Suprapubic skin (tissue), 4 donors: ENCODE measurements around the gene RNF222. TPM values are rescaled to one million over a fixed set of nuclear protein-coding genes. Genes with fewer than 3 reads are reported as not detected.
"Not testable (repeated sequence)": the region's sequence is repeated elsewhere in the genome, so short reads cannot be mapped to it uniquely, and the experiment has no call there.

Experiments used
- DNase-seq, 2 donors: peaks; one replicate each; pipeline ENCODE4 v3.0.0-alpha.2; 2019; ENCODE audit warnings: low spot score in 2 of 2
- H3K27ac ChIP-seq: fragments of 200-600 bp; sonication (generic); one replicate; pipeline ENCODE4 v1.5.1; 2019
- H3K27me3 ChIP-seq: fragments of 200-600 bp; sonication (generic); one replicate; pipeline ENCODE4 v1.5.1; 2019
- H3K36me3 ChIP-seq: fragments of 200-600 bp; sonication (generic); one replicate; pipeline ENCODE4 v1.5.1; 2019
- H3K4me1 ChIP-seq: fragments of 200-600 bp; sonication (generic); one replicate; pipeline ENCODE4 v1.5.1; 2019
- H3K4me3 ChIP-seq: fragments of 200-600 bp; sonication (generic); one replicate; pipeline ENCODE4 v1.5.1; 2019; ENCODE audit warnings: mild to moderate bottlenecking
- H3K9me3 ChIP-seq: fragments of 200-600 bp; sonication (generic); one replicate; pipeline ENCODE4 v1.5.1; 2019
- CTCF ChIP-seq, 2 donors: fragments of 200-600 bp in 1 of 2; fragments of 450-650 bp in 1 of 2; sonication (generic) in 1 of 2; IDR thresholded peaks; one replicate each; pipeline ENCODE4 v1.5.1; 2016 to 2019; ENCODE audit warnings: antibody characterized with exemption in 2 of 2, mild to moderate bottlenecking in 1 of 2, moderate library complexity in 1 of 2
- EP300 ChIP-seq: sonication (generic); formaldehyde crosslinking; IDR thresholded peaks from one replicate; pipeline ENCODE4 v1.6.1; 2017; ENCODE audit warnings: antibody characterized with exemption
- POLR2A ChIP-seq, 2 donors: fragments of 450-650 bp; IDR thresholded peaks; one replicate each; pipeline ENCODE4 v1.6.1; 2017; ENCODE audit warnings: antibody characterized with exemption in 2 of 2, mild to moderate bottlenecking in 2 of 2, moderate library complexity in 2 of 2
- POLR2AphosphoS5 ChIP-seq, 3 donors: sonication (generic); formaldehyde crosslinking; IDR thresholded peaks; one replicate each; pipeline ENCODE4 v1.6.1; 2017; ENCODE audit warnings: antibody characterized with exemption in 3 of 3
- WGBS: methylation state at CpG from one replicate; pipeline ENCODE4 v1.1.5; 2018; 5-methylcytosine and 5-hydroxymethylcytosine counted together
- total RNA-seq, 4 donors: library from RNA; depleted of rRNA; stranded (reverse); fragments of >200 nt; gene quantifications; one replicate each; pipeline ENCODE4 v1.1.0, GENCODE V29; 2016

Gene RNF222
- total RNA-seq, 4 donors from 2014 or later: 4.1 to 17.5 (median 8.2) TPM

DNA sequence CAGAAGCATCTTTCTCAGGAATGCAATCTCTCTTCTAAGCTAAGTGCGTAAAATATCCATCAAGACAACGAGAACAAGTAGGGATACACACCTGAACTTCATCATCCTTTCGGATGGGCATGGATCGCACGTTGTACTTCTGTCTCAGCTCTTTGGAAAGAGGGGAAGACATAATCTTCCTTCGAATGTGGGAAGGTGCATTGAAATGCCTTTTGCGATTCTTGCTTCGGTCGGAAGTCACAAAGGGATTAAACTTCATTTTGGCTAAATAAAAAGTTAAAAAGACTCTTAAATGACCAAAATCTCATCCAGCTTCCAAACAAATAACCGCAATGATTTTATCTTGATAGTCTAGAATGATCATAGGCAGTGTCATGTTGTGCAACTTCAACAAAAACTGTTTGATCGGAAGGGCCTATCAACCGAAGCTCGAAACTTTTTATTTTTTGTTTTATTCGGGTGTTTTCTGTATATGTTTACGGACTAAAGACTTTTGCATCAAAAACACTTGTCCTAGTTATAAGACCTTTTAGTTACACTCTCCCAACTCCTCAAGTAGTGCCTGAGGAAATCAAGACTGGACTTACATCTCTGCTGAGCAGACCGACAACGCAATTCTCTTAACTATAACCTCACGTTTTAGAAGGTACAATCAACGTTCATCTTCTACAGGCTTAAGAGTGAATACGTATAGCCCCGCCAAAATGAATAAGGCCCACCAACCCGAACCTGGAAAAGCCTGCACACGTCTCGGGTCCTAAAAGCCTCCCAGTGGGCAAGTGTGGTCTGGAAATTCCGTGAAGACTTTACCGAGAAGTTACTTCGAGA is 15.4 kb downstream of the RNF222 start:
- H3K27ac ChIP-seq: peak overlapping the region; percentile 81
- 19% methylated on average over 27 of the region's 27 CpGs for WGBS
- peaks cover 41% of the 10 kb centered on the region for H3K4me1 ChIP-seq
- DNase-seq: no peak
- no peaks in the 10 kb centered on the region for H3K27me3 ChIP-seq
- H3K9me3 ChIP-seq: no peaks in the 10 kb centered on the region
- TF ChIP-seq EP300 (no peak), POLR2A (IDR thresholded peaks at IDR 0.05) (no peak), CTCF (IDR thresholded peaks at IDR 0.05) (no peak), POLR2AphosphoS5 (IDR thresholded peaks at IDR 0.05) (no peak)
- peaks cover 44% of the 10 kb centered on the region for H3K36me3 ChIP-seq
- peak overlapping the region; percentile 76 for H3K4me3 ChIP-seq

DNA sequence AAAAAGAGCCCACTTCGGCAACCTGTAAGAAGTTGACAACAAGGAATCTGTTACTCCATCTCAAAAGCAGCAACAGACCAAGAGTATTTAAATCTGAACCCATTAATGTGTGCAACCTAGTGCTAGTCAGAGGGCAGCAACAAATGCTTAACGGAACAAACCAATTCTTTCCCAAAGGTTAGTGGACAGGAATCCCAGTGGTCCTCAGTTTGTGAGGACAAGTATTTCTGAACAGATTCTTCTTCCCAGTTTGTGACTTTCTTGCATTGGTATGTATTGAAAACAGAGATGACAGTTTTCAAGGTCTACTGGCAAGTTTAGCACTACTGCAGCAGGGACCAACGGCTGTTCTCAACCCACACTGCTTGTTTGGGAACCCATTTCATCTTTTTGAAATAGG is 17.6 kb downstream of the RNF222 start:
- Histone ChIP-seq H3K27ac (no peak overlapping the region), H3K9me3 (no peaks in the 10 kb centered on the region), H3K4me3 (no peak overlapping the region), H3K27me3 (no peaks in the 10 kb centered on the region), H3K4me1 (peaks cover 58% of the 10 kb centered on the region), H3K36me3 (peaks cover 46% of the 10 kb centered on the region)
- no peak for DNase-seq
- WGBS: 54% methylated on average over 3 of the region's 3 CpGs
- TF ChIP-seq CTCF (IDR thresholded peaks at IDR 0.05) (no peak), POLR2AphosphoS5 (IDR thresholded peaks at IDR 0.05) (no peak), POLR2A (IDR thresholded peaks at IDR 0.05) (no peak), EP300 (no peak)

DNA sequence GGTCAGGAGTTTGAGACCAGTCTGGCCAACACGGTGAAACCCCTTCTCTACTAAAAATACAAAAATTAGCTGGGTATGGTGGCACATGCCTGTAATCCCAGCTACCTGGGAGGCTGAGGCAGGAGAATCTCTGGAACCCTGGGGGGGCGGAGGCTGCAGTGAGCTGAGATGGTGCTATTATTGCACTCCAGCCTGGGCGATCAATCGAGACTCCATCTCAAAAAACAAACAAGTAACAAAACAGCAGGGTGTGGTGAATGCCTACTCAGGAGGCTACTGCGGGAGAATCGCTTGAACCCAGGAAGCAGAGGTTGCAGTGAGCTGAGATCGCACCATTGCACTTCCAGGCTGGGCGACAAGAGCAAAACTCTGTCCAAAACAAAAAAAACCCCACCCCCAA is 19.5 kb downstream of the RNF222 start:
- not testable (repeated sequence) for H3K27me3 ChIP-seq, H3K4me3 ChIP-seq, H3K27ac ChIP-seq, H3K9me3 ChIP-seq, DNase-seq
- Histone ChIP-seq H3K4me1 (peaks cover 53% of the 10 kb centered on the region), H3K36me3 (peaks cover 46% of the 10 kb centered on the region)
- WGBS: 81% methylated on average over 8 of the region's 8 CpGs

DNA sequence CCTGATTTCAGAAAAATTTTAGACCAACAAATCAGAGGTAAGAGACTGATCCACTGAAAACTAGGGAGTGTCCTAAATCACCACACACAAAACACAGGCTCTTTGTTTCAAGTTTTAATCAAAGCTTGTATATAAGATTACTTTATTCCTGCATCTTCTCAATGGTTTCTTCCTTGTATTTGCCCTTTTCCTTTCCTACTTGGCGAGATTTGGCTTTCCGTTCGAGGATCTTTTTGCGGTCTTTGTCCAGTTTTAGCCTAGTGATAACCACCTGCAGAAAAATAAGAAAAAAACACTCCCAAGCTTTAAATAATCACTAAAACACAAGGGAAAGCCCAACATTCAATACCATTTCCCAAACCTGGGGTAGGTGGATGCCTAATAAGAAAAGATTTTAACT is 20.2 kb downstream of the RNF222 start:
- H3K4me3 ChIP-seq: no peak overlapping the region
- H3K4me1 ChIP-seq: peaks cover 52% of the 10 kb centered on the region
- DNase-seq: no peak
- no peaks in the 10 kb centered on the region for H3K9me3 ChIP-seq
- no peak overlapping the region for H3K27ac ChIP-seq
- TF ChIP-seq POLR2A (IDR thresholded peaks at IDR 0.05) (no peak), CTCF (IDR thresholded peaks at IDR 0.05) (no peak), POLR2AphosphoS5 (IDR thresholded peaks at IDR 0.05) (no peak), EP300 (no peak)
- peaks cover 46% of the 10 kb centered on the region for H3K36me3 ChIP-seq
- WGBS: 85% methylated on average over 4 of the region's 4 CpGs
- H3K27me3 ChIP-seq: no peaks in the 10 kb centered on the region

GRCh38 chr17:8376271-8377067 is 21.2 kb downstream of the RNF222 start, which contains the start of gene KRABD2:
Gene KRABD2 (minus strand): TSS chr17:8376704.
- peak in 1 of 2 donors; percentile 50 for TF ChIP-seq POLR2A (IDR thresholded peaks at IDR 0.05)
- peak in 2 of 3 donors; percentile 36 to 44 for TF ChIP-seq POLR2AphosphoS5 (IDR thresholded peaks at IDR 0.05)
- TF ChIP-seq CTCF (IDR thresholded peaks at IDR 0.05): peak in 1 of 2 donors; percentile 70
- no peak for TF ChIP-seq EP300
- peak; percentile 93 to 94 for DNase-seq
- peak within 1 kb of the TSS; percentile 83 for H3K27ac ChIP-seq
- peaks cover 46% of the 10 kb centered on the region for H3K36me3 ChIP-seq
- H3K27me3 ChIP-seq: no peaks in the 10 kb centered on the region
- H3K4me1 ChIP-seq: peaks cover 43% of the 10 kb centered on the region
- 1% methylated on average over 28 of the region's 41 CpGs for WGBS
- H3K4me3 ChIP-seq: peak within 1 kb of the TSS; percentile 73
- no peaks in the 10 kb centered on the region for H3K9me3 ChIP-seq
